NCI-H2171 (cell line): ENCODE data around the gene LHX1.

Experiments used
- DNase-seq: peaks from one replicate; lab custom pipeline; 2025; lab: John Stamatoyannopoulos, UW

Gene LHX1

GRCh38 chr17:36937001-36937958 lies at the start of gene LHX1:
LHX1 (plus strand) TSS chr17:36937475; CDS start chr17:36938198, 723 bp downstream.
- DNase-seq = no peak

GRCh38 chr17:36888236-36888951 lies 48.9 kb upstream of the LHX1 start:
- DNase-seq = peak; percentile 69

- no peak for DNase-seq
Measured at GRCh38 chr17:36889770-36890349, 47.4 kb upstream of the LHX1 start.

- DNase-seq = peak; percentile 2
Measured at GRCh38 chr17:36890398-36891168, 46.7 kb upstream of the LHX1 start.

- no peak for DNase-seq
Measured at GRCh38 chr17:36892112-36892838, 45.0 kb upstream of the LHX1 start.

GRCh38 chr17:36894177-36894576 lies 43.1 kb upstream of the LHX1 start:
- no peak for DNase-seq

GRCh38 chr17:36894925-36895324 lies 42.4 kb upstream of the LHX1 start:
- no peak for DNase-seq

GRCh38 chr17:36899250-36900159 lies 37.8 kb upstream of the LHX1 start:
- peak; percentile 55 for DNase-seq

GRCh38 chr17:36900160-36900512 lies 37.1 kb upstream of the LHX1 start:
- DNase-seq = peak; percentile 42

GRCh38 chr17:36901506-36901905 lies 35.8 kb upstream of the LHX1 start:
- DNase-seq = peak; percentile 52

GRCh38 chr17:36907407-36907806 lies 29.9 kb upstream of the LHX1 start:
- no peak for DNase-seq

- DNase-seq = no peak
Measured at GRCh38 chr17:36910513-36910912, 26.8 kb upstream of the LHX1 start.

- DNase-seq = no peak
Measured at GRCh38 chr17:36911001-36911400, 26.3 kb upstream of the LHX1 start.

- DNase-seq = no peak
Measured at GRCh38 chr17:36913132-36913531, 24.1 kb upstream of the LHX1 start.

- no peak for DNase-seq
Measured at GRCh38 chr17:36918211-36918691, 19.0 kb upstream of the LHX1 start.

GRCh38 chr17:36919407-36919968 lies 17.8 kb upstream of the LHX1 start:
- no peak for DNase-seq

GRCh38 chr17:36920032-36921005 lies 17.0 kb upstream of the LHX1 start:
- DNase-seq = no peak

GRCh38 chr17:36921095-36921851 lies 16.0 kb upstream of the LHX1 start:
- DNase-seq = no peak
